Measurements from ENCODE around the gene TESMIN. TPM values are rescaled to one million over a fixed set of nuclear protein-coding genes. Genes with fewer than 3 reads are reported as not detected.

TESMIN gene
- polyA plus RNA-seq, 3 donors: 1.9 to 2.6 (median 2.5) TPM

- Histone ChIP-seq H3K4me3 (replicated peaks in 1 of 3; ENCODE audit: low read depth in 2 of 3, low read length in 3 of 3) (no peak overlapping the region), H3K79me2 (ENCODE audit: insufficient read depth, low read length) (peaks cover 17% of the 10 kb centered on the region), H3K27me3 (ENCODE audit: control insufficient read depth in 2 of 2, insufficient read depth in 2 of 2, low read length in 2 of 2) (no peaks in the 10 kb centered on the region), H3K36me3 (replicated peaks in 1 of 2; ENCODE audit: control insufficient read depth in 1 of 2, insufficient read depth in 2 of 2, low read length in 2 of 2) (peaks cover 44 to 81% of the 10 kb centered on the region in 2 donors), H3K4me1 (ENCODE audit: control insufficient read depth in 1 of 2, insufficient read depth in 2 of 2, low read length in 2 of 2) (no peaks in the 10 kb centered on the region), H3K9me3 (replicated peaks in 1 of 2; ENCODE audit: control insufficient read depth in 1 of 2, insufficient read depth in 1 of 2, low read length in 2 of 2) (no peaks in the 10 kb centered on the region), H2AFZ (ENCODE audit: insufficient read depth, low read depth, low read length, poor library complexity, severe bottlenecking) (no peak overlapping the region), H3K9ac (ENCODE audit: insufficient read depth, low read length, poor library complexity, severe bottlenecking) (no peak overlapping the region), H3K27ac (ENCODE audit: low read depth in 1 of 2, low read length in 2 of 2) (no peak overlapping the region), H4K20me1 (ENCODE audit: insufficient read depth, low read length) (no peaks in the 10 kb centered on the region), H3K4me2 (replicated peaks; ENCODE audit: extremely low read depth, low read length, poor library complexity, severe bottlenecking) (no peak overlapping the region)
- Mint-ChIP-seq H3K36me3 (peaks cover 49 to 61% of the 10 kb centered on the region in 2 donors), H3K27ac (no peak overlapping the region), H3K27me3 (ENCODE audit: low read depth in 3 of 3) (no peaks in the 10 kb centered on the region), H3K4me1 (peaks cover 8% of the 10 kb centered on the region), H3K4me3 (no peak overlapping the region), H3K9me3 (no peaks in the 10 kb centered on the region)
- TF ChIP-seq CTCF (IDR thresholded peaks at IDR 0.05): no peak
- no peak for DNase-seq
- WGBS (ENCODE audit: insufficient coverage): no CpG with 5 or more reads among the region's 3 CpGs
- intact Hi-C loops (cut with micrococcal nuclease): no loop called here
Measured at GRCh38 chr11:68743539-68743938, 7.8 kb downstream of the TESMIN start.

- Histone ChIP-seq H3K4me3 (replicated peaks in 1 of 3; ENCODE audit: low read depth in 2 of 3, low read length in 3 of 3) (no peak overlapping the region), H3K36me3 (replicated peaks in 1 of 2; ENCODE audit: control insufficient read depth in 1 of 2, insufficient read depth in 2 of 2, low read length in 2 of 2) (peaks cover 40 to 76% of the 10 kb centered on the region in 2 donors), H2AFZ (ENCODE audit: insufficient read depth, low read depth, low read length, poor library complexity, severe bottlenecking) (no peak overlapping the region), H3K27me3 (ENCODE audit: control insufficient read depth in 2 of 2, insufficient read depth in 2 of 2, low read length in 2 of 2) (no peaks in the 10 kb centered on the region), H3K9ac (ENCODE audit: insufficient read depth, low read length, poor library complexity, severe bottlenecking) (no peak overlapping the region), H3K27ac (ENCODE audit: low read depth in 1 of 2, low read length in 2 of 2) (no peak overlapping the region), H3K4me1 (ENCODE audit: control insufficient read depth in 1 of 2, insufficient read depth in 2 of 2, low read length in 2 of 2) (peaks cover 11 to 13% of the 10 kb centered on the region in 2 donors), H4K20me1 (ENCODE audit: insufficient read depth, low read length) (no peaks in the 10 kb centered on the region), H3K79me2 (ENCODE audit: insufficient read depth, low read length) (peaks cover 8% of the 10 kb centered on the region), H3K9me3 (replicated peaks in 1 of 2; ENCODE audit: control insufficient read depth in 1 of 2, insufficient read depth in 1 of 2, low read length in 2 of 2) (no peaks in the 10 kb centered on the region), H3K4me2 (replicated peaks; ENCODE audit: extremely low read depth, low read length, poor library complexity, severe bottlenecking) (no peak overlapping the region)
- Mint-ChIP-seq H3K27me3 (ENCODE audit: low read depth in 3 of 3) (no peaks in the 10 kb centered on the region), H3K36me3 (peaks cover 51 to 55% of the 10 kb centered on the region in 2 donors), H3K4me1 (peaks cover 18% of the 10 kb centered on the region), H3K9me3 (no peaks in the 10 kb centered on the region), H3K27ac (peak overlapping the region in 2 of 7 donors; percentile 6 to 56), H3K4me3 (no peak overlapping the region)
- TF ChIP-seq CTCF (IDR thresholded peaks at IDR 0.05): no peak
- intact Hi-C loops (cut with micrococcal nuclease): no loop called here
- 90% methylated on average over 2 of the region's 7 CpGs for WGBS (ENCODE audit: insufficient coverage)
- DNase-seq: no peak
Measured at GRCh38 chr11:68741463-68741862, 9.9 kb downstream of the TESMIN start.

Data from CD14-positive monocyte (primary cell).